ENCODE data around the gene UBE2Q1.

Gene UBE2Q1

GRCh38 chr1:154575951-154576566, 17.6 kb upstream of the UBE2Q1 start:
- DNase-seq, result no peak

DNA sequence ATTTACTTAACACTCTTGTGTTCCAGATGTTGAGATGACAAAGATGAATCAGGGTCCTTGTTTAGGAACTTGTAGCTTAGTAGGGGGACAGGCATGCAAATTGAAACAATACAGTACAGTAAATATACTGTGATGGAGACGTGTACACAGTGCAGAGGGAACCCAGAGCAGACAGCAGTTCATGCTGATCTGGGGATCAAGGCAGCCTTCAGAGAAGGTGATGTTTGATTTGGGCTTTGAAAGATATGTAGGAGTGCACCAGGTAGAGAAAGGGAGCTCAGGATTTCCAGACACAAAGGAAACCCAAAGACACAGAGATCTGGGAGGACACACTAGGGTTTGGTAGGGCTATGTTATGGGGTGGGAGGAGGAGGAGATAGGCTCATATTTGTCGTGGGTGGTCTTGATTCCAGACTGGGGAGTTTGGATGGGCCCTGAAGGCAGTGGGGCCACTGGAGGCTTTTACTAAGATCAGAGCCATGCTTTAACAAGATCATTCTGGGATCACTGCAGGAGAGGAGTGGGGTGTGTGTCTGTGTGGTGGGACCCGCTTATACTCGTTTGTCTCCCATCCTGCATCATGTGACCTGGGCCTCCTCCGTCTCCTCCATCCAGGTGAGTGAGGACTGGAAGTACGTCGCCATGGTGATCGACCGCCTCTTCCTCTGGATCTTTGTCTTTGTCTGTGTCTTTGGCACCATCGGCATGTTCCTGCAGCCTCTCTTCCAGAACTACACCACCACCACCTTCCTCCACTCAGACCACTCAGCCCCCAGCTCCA, 16.9 kb upstream of the UBE2Q1 start:
- no peak for DNase-seq

DNA sequence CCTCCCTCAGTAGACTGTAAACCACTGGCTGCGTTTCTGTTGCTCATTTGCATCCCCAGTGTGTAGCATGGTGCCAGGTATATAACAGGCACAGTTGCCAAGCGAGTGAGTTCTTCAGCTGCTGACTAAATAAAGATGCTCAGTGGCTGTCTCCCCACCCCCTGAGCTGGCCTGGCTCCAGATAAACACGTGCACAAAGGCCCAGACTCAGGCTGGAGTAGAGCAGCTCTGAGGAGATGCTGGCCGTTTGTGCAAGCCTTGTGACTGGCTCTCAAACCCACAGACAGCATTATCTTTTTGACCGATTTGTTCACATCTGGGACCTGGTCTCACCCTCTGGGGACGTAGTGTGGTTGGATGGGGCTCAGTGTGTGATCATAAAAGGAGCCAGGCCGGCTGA, 16.3 kb upstream of the UBE2Q1 start:
- peak; percentile 66 for DNase-seq

DNA sequence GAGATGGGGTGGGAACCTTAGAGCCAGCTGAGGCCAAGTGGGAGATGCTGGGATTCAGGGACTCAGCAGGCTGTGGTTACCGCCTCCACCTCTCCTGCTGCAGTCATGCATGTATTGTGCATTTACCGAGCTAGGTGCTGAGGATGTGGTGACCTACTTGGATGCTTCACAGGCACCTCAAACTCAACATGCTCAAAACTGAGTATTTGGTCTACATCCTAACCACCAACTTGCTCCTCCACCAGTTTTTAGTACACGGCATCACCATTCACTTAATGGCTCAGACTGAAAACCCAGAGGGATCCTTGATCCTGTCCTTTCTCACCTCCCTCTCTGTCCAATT, 14.7 kb upstream of the UBE2Q1 start:
- no peak for DNase-seq

- no peak for DNase-seq
Observed at GRCh38 chr1:154572468-154573167, 14.2 kb upstream of the UBE2Q1 start.

DNA sequence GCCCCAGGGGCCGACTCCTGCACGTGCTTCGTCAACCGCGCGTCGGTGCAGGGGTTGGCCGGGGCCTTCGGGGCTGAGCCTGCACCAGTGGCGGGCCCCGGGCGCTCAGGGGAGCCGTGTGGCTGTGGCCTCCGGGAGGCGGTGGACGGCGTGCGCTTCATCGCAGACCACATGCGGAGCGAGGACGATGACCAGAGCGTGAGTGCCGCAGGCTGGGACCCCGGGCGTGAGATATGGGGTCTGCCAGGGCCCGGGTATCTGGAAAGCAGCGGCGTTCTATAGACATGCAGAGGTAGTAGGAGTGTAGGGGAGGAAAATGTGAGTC, 13.5 kb upstream of the UBE2Q1 start:
- DNase-seq, result no peak

DNA sequence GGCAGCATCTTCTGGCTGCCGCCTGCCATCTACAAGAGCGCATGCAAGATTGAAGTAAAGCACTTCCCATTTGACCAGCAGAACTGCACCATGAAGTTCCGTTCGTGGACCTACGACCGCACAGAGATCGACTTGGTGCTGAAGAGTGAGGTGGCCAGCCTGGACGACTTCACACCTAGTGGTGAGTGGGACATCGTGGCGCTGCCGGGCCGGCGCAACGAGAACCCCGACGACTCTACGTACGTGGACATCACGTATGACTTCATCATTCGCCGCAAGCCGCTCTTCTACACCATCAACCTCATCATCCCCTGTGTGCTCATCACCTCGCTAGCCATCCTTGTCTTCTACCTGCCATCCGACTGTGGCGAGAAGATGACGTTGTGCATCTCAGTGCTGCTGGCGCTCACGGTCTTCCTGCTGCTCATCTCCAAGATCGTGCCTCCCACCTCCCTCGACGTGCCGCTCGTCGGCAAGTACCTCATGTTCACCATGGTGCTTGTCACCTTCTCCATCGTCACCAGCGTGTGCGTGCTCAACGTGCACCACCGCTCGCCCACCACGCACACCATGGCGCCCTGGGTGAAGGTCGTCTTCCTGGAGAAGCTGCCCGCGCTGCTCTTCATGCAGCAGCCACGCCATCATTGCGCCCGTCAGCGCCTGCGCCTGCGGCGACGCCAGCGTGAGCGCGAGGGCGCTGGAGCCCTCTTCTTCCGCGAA, 12.9 kb upstream of the UBE2Q1 start:
- DNase-seq, result no peak

DNA sequence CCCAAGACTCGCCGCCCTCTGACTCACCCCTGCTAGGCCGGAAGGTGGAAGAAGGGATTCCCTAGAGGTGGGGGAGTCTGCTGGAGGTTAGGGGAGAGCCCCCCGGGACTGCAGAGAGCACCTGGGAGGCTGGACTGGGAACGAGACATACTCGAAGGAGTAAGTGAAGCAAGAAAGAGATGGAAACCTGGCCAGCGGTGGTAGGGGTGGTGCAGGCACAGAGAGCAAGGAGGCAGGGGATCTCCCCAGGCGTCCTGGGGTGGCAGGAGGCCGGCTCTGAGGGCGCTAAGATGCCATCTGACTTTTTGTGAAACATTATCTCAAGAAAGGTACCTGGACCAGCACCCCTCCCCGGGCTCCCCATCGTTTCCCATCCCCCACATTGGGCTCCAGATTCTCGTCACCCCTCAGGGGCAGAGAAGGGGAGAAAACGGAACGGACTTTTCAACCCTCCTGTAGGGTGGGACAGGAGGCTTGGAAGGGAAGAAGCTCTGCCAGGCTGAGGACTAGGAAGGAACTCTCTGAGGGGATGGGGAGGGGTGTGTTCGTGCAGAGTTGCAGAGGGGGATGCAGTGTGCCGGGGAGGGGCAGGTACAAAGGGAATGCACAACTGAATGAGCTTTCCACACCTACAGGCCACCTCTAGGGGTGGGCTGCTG, 9.8 kb upstream of the UBE2Q1 start:
- DNase-seq, result no peak

DNA sequence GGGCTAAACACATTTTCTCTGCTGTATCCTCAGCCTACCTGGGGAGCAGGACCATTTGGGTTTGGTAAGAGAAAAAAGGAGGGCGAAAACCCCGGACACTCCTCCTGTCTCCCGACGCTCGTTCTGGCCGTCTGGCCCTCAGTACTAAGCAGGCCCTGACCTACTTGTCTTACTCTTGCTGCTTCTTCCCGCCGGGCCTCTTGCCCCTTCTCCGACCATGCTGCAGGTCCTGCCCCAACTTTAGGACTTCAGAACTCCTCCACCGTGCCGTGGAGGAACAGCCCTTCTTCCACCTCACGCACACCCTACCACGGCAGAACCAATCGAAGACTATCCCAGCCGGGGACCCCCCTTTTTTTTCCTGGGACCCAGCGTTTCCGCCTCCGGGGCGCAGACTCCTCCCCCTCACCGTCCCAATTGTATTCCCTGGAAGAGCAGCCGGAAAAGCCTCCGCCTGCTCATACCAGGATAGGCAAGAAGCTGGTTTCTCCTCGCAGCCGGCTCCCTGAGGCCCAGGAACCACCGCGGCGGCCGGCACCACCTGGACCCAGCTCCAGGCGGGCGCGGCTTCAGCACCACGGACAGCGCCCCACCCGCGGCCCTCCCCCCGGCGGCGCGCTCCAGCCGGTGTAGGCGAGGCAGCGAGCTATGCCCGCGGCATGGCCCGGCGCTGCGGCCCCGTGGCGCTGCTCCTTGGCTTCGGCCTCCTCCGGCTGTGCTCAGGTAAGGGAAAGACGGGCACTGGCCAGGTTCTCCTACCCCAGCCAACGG, 9.1 kb upstream of the UBE2Q1 start, which contains the start of gene CHRNB2:
TSS of gene CHRNB2 (plus strand) at position 393 of the 771 bp plus-strand sequence. CDS start at position 660, 267 bp downstream.
- peak; percentile 44 for DNase-seq

DNA sequence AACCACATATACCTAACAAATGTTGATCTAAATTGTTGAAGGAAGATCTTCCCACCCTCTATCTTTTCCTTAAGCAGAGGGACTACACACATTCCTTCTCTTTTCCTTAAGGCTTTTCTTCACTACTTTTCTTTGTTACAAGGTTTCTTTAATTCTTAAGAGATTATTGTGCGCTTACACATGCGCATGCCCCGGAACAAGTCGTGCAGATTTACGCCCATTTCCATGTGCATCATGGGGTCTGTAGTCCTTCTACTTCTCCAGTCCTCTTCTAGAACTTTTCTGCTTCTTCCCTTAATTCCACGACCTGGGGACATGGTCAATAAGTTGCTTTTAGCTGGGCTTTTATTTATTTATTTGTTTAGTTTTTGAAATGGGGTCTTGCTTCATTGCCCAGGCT, 7.4 kb upstream of the UBE2Q1 start:
- DNase-seq, result no peak

GRCh38 chr1:154559466-154560044, 1.1 kb upstream of the UBE2Q1 start:
- peak; percentile 94 for DNase-seq

DNA sequence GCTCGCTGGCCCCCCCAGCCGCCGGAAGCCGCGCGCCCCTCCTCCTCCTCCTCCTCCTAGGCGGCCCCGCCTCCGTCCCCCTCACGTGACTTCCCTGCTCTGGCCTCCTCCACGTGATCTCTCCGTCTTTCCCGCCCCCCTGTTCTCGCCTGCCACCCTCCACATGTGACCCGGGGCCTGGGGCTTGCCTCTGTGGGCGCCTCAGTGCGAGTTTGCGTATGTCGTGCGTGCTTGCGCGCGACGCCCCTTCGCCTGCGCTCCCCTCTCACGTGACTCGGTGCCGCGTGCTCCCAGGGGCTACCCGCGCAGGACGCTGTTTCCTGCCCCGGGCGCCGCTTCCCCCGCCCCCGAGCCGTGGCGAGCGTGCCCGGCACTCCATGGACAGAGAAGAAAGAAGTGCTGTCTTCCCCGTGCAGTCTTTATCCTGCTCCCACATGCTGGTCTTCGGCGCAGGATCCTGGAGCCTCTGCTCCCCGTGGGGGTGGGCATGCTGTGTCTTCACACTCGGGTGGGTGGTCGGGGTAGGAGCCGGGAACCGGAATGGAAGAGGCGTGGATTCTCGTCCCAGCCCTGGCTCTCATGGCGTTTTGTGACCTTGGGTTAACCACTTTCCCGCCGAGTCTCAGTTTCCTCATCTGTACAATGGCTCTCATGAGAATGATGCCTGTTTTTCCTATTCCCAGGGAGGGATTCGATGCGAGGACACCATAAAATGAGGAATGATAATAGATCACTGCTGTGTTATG, 431 bp upstream of the UBE2Q1 start:
- DNase-seq, result peak; percentile 98

DNA sequence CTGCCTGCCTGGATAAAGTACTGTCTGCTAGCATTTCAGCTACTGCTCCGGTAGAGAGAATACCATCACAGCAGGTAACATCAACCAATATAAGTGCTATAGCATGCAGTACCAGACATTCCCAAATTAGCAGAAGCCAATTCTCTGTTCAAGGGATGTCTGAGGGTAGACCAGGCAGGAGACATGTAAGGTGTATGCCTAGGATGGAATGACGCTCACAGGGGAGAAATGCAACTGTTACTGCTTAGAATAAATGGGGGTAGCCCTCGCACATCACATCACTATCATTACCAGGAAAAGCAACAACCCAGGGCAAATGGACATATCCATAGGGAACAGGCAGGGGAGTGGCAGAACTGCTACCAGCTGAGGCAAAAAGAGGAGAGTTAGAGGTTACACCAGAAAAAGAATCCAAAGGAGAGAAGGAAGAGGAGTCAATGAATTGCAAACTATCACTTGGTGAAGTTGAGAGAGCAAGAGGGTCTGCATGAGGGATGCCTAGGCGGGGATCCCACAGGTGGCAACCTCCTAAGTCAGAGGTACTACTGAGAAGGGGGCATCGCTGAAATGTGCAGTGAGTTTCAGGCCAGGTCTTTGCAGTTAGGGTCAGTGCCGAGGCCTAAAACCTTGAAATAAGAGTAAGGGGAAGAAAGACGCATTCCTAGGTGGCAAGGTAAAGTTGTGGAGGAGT, 1.1 kb downstream of the UBE2Q1 start:
- no peak for DNase-seq

- DNase-seq, result no peak
Observed at GRCh38 chr1:154556422-154556821, 2.0 kb downstream of the UBE2Q1 start.

DNA sequence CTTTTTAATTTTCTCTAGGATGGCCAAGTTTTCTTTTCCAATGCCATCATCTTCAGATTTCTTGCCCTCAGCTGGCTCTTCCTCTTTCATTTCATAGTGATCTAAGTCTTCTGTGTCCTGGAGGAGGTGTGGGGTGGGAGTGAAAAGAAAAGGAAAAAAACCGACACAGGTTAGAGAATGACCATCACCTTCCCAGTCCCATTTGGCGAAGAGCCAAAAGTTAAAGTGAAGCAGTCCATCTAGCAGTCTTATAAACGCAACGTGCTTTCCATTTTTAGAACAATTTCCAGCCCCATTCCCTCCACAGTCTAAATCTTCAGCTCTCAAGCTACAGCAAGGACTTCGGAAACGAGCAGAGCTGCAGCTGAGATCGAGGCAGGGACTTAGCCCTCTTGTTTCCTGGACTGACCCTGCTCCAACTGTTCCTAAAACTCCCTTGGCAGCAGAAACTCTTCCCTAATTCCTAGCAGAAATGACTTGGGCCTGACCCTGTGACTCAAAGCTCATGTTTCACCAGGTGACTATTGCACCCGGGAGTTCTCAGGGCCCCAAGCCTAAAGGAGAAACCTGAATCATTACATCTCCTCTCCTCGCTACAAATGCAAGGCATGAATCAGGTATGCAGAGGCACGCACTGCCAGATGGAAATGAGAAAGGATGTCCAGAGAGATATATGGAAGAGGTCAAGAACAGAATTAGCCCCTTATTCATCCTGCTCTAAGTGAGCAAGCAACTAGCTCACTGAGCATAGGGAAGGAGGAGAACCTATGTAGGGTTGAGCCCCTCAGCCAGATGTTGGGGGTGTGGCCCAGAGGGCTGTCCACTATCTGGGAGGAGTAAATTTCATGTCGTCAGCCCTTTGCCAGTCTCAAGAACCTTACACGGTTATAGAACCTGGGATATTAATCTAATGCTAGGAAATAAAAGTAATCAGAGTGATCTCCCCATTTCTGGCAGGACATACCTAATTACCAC, 5.1 kb downstream of the UBE2Q1 start:
- DNase-seq, result no peak

- no peak for DNase-seq
Observed at GRCh38 chr1:154552036-154552435, 6.4 kb downstream of the UBE2Q1 start.

GRCh38 chr1:154551474-154551873, 7.0 kb downstream of the UBE2Q1 start:
- no peak for DNase-seq

DNA sequence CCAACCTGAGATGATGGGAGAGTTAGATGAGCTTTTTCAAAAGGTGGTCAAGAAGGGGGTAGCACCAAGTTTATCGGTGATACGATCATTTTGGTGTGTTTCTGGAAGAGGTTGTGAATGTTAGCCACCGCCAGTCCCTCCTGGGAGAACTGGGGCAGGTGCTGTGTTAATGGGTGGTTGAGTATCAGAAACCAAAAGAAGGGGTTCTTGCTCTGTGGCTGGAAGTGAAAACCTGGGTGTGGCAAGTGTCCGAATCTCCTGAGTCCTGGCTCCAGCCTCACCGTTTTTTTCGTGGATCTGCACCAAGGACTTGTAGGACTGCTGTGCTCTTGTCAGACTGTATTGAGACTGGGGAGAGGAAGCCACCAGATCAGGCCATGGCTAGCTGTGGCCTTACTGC, 7.8 kb downstream of the UBE2Q1 start:
- no peak for DNase-seq

DNA sequence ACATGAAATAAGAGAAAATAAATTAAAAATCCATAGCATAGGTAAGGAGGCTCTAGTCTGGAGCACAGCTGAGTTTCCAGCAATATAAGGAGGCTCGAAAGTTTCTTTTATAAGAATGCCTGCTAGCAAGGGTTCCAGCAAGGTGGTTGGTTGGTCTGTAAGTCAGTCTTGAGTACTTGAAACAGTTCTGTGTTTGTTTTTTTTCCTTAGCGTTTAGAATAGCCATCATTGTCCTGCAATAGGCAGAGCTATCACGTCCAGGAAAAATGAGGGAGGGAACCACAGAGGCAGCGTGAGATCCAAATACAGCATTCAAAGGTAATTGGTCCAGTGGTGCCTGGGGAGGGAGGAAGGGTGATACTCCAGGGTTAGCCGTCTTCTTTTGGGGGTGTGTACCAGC, 8.4 kb downstream of the UBE2Q1 start:
- DNase-seq, result no peak
